HG03135 (cell line): ENCODE measurements around the gene RNASE3.
A peak's percentile ranks its signal among the peaks of the same experiment; 100 is the strongest.
"Not testable (repeated sequence)": the region's sequence is repeated elsewhere in the genome, so short reads cannot be mapped to it uniquely, and the experiment has no call there.

Source experiments
- ATAC-seq: cut with Tn5 transposase; IDR thresholded peaks from one replicate; pipeline ENCODE4 v1.9.1; 2021; ENCODE audit warnings: mild to moderate bottlenecking, moderate library complexity; ENCODE audit not compliant: unreplicated experiment

Gene RNASE3

DNA sequence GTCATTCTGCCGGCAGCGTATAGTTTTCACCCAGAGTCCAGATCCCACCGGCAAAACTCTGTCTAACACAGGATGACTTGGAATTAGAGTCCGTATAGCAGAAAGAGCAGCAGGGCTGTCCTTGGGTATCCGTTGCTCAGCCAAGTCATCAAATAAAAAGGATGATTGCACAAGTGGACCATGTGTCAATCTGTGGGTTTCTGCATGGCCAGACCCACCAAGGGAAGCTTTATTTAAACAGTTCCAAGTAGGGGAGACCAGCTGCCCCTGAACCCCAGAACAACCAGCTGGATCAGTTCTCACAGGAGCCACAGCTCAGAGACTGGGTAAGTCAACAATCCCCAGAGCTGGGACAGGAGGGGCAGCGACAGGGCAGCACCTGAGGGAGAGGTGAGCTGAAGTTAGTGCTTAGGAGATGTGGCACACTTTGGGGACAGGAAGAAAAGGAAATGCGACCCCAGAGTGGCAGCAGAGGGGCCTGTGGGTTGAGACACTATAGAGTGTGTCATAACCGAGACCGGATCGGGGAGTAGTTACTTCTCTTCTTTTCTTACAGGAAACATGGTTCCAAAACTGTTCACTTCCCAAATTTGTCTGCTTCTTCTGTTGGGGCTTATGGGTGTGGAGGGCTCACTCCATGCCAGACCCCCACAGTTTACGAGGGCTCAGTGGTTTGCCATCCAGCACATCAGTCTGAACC is at the start of gene RNASE3:
RNASE3 (plus strand) TSS at position 260 of the 700 bp plus-strand sequence; CDS start at position 562, 302 bp downstream.
- not testable (repeated sequence) for ATAC-seq

DNA sequence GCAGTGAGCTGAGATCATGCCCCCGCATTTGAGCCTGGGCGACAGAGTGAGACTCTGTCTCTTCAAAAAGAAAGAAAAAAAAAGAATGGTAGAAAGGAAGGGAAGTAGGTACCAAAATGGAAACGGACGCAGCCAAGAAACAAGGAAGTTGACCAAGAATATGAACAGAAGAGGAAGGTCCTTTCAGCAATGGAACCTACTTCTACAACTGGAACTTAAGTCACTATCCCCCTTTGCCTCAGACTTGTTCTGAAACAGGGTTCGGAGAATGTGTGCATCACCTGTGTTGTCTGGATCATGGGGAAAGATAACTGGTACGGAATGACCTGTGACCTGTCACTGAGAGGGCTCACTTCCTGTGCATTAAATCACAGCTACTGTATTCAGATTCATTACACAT is 44.6 kb upstream of the RNASE3 start:
- ATAC-seq, result no peak

DNA sequence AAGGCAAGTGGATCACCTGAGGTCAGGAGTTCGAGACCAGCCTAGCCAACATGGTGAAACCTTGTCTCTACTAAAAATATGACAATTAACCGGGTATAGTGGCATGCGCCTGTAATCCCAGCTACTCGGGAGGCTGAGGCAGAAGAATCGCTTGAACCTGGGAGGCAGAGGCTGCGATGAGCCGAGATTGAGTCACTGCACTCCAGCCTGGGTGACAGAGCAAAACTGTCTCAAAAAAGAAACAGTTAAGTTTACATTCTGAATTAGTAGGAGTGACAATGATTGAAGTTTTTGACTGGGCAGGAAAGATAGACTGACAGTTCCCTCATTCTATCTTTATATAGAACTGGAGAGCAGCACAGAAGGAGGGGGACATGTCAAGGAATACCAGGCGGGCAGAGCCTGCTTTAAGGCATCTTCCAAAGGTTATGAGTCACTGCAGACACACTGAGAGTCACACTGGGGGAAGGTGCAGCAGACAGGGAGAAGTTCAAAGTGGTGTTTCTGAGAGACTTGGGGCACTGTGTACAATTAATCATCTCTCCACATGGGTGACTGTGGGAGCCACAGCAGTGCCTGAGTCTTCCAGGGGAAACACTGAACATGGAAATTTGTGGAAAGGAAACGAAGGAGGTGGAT is 42.8 kb upstream of the RNASE3 start:
- no peak for ATAC-seq

DNA sequence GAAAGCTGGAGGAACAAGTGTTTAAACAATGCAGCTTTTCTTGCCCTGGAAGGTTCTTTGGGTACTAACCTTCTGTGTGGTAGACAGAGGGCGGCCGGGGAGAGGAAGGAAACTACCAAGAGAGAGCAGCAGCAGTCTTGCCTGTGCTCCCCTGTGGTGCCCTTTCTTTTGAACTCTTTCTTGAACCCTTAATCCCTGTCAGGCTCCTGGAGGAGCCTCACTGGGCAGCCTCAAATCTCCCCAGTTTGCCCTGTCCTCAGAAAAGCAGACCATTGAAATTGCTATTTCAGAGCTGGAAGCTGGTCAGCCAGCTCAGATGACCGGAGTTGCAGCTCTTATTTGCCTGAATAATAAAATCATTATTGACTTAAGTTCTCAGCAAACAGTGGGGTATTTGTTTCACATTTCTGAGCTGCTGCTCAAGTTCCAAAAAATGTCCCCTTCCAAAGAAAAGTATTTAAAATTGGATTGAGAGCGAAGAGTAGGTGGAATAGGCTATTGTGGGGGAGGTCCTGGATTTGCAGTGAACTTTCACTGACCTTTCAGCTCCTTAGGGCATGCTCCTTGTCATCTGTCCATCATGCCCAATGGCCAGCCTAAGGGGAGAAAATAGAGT is 42.1 kb upstream of the RNASE3 start:
- no peak for ATAC-seq

DNA sequence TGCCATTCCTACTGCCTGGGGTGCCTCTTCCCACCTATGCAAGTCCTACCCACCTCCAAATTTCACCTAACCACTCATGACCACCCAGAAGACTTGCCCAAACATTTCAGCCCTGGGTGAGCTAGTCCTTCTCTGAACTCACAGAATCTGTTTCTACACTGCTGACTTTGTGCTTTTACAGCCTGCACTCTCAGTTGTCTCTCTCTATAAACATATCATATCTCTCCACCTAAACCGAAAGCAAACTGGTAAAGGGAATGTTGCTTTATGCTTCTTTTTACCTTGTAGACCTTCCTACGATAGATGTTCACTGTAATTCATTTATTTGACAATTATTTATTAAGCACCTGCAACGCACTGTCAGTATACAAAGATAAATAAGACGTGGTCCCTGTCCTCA is 38.1 kb upstream of the RNASE3 start:
- no peak for ATAC-seq

DNA sequence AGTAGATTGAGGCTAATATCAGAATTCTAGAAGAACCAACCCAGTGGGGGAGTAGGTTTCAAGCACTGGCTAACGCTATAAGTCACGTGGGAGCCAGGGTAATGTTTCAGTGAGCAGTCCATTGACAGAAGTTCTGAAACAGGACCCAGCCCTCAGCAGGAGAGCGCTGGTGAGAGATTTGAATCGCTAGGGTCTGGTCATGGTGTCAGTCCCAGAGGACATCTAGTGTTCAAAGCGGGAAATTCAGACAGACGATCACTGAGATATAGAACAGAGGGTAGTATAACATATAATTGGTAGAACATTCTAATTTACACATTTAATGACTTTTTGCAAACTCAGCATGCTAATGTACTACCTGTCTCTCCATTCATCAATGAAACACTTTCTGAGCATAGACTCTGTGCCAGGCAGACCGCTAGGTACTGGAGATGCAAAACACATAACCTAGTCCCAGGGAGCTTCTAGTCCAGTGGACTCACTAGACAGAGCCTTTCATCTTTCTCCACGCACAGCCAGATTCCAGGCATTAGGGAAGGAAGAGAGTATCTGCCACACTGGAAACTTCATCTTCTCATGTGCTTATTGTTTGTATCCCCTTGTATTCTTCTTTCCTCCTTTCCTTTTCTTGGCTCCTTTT is 35.4 kb upstream of the RNASE3 start:
- ATAC-seq, result peak; percentile 89

DNA sequence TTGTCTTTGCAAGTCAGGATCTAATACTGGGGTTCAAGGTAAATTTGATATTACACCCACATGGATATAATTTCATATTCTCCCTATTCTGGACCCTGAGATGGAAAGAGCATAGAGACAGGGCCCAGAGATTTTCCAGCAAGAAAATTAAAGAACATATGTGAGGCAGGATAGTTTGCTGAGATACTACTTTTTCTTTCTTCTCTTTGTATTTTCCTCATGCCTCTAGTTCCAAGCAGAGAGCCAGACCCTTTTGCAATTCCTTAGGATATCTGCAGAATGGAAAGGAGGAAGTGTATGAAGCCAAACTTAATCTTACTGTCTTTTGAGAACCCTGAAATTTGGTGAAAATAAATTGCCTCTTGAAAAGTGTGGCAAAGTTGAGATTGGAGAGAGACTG is 34.0 kb upstream of the RNASE3 start:
- ATAC-seq, result no peak

DNA sequence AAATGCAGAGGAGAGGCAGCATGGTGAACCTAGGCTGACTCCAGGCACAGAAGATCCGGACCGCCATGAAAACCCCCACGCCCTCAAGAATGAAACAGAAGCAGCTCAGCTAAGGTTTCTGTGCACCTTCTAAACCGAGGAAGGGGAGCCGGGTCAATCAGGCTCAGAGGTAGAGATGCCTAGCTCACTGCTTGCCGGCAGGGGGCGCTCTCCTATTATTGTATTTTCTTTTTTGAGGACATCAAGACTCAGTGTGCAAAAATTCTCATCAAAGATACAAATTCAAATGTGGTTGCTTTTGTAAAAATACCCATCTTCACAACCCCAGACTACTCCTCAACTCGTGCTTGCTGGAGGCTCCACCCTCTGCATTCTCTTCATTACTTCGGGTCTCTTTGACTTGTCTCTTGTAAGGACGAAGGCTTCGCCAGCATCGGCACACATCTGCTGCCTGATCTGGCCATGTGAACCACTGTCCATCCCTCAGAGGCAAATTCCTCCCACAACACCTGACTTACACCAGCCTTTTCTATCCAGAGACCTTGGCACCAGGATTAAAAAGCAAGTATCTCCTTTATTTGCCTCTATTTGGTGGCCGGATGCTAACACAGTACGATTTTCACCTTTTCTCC is 33.4 kb upstream of the RNASE3 start:
- ATAC-seq, result no peak

DNA sequence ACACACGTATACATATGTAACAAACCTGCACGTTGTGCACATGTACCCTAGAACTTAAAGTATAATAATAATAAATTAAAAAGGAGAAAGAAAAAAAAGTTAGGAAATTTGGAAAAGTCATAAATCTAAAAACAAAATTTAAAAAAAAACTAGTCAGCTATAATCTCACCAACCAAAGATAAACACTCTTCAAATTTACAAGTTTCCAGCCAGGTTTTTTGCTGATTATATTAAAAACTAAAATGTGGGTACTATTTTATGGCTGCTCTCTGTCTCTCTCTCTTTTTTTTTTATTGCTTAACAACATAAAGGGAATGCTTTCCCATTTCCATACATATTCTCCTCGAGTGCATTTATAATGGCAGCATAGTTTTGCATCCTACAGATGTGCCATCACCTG is 25.0 kb upstream of the RNASE3 start:
- no peak for ATAC-seq

DNA sequence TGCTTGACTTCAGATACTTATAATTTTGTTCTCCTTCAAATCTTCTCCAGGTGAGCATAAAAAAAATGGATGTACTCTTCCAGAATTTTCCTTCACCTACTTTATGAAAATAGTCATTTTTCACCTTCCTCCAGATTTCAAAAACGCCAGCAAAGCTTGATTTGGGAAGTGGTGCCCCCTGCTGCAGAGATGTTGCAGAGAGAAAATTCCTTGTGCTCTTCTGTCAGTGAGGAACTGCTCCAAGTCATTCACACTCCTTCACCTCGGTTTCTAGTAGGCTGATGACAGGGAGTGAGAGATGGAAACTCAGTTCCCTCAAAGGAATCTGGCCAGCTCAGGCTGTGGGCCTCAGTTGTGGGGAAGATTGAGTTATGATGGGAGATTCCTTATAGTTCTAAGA is 24.2 kb upstream of the RNASE3 start:
- no peak for ATAC-seq

DNA sequence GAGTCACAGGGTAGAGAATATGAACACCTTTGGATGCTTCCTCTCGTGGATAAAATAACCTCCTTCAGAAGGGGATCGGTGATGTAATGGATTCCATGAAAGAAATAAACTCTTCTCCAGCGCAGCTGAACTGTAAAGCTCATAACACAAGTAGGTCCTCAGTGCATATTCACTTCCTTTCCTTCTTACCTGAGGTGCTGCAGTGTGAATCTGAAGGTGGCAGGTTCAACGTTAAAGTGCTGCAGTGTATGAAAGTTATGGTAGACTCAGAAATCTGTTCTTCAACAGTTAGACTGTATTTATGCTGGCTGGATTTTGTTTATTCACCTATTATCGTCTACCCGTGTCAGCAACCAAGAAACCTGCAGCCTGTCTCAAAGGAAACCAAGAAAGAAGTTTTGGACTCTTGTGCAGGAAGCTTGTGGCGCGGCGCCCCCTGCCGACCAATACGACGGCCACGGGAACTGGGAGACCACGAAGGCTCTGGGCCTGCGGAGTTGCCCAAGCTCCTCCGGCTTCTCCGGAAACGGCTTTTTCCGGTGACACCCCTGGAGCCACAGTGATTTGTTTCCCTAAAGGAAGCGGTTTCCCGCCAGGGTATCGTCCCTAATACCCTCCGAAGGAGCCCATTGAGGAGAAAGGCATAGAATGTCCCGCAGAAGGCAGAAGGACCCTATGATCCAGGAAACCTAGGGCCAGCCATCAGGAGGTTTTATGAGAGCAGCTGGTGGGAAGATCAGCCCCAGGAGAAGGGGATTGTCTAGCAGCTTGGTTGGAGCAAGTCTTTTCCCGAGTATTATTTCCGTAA is 17.6 kb upstream of the RNASE3 start:
- no peak for ATAC-seq

DNA sequence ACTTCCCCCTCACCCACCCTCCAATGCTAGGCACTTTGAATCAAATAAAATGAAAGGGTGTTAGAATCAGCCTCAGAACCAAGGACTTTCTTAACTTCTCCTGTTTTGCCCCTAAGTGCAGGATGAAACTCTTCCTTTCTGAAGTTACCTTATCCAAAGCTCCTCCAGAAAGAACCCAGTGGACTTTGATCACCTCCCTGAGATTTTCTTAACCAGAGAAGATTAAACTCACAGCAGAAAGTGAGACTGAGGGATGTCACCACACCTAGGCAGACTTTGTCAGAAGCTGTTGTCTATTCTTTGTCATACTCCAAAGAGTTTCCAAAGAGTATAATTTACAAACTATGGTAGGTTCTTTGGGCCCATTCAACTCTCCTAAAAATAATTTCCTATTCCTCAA is 14.2 kb upstream of the RNASE3 start:
- no peak for ATAC-seq

DNA sequence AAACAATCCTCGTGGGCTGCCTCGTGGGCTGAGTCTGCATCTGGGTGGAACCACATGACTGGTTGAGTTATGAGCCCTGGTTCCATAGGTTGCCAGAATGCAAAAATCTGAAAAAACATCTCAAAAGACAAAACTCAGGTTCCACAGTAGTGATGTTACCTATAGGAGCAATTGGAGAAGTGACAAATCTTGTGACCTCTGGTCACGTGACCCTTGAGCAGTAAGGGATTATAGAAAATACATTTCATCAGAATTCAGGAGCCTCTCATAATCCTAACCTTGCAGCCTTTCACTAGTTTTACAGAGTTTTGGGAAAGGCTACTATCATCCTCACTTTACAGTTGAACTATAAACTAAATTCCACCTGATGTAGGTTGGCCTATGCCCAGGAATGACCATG is 12.5 kb upstream of the RNASE3 start:
- ATAC-seq, result no peak

DNA sequence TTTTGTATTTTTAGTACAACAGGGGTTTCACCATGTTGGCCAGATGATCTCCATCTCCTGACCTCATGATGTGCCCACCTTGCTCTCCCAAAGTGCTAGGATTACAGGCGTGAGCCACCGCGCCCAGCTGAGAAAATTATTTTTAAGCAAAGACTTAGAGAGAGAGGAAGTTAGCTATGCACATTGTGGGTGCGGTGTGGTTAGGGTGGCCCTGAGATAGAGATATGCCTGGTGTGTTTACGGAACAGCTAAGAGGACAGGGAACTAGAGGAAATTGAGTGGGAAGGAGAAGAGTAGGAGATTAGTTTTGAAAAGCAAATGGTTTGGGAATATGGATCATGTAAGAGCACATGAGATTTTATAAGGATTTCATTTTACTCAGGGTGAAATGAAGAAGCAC is 10.0 kb upstream of the RNASE3 start:
- ATAC-seq, result not testable (repeated sequence)

DNA sequence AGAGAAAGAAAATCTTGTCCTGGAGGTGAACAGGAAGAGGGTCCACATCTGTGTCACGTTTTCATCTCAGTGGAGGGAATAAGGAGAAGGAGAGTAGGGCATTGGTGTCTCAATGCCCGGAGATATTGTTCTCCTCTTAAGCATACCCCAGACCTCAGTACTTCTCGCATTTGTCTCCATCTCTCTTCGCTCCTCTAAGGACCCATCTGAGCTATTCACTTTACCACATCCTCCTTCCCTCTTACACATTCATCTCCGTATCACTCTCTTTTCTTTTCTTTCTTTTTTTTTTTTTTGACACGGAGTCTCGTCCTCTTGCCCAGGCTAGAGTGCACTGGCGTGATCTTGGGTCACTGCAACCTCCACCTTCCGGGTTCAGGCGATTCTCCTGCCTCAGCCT is 8.4 kb upstream of the RNASE3 start:
- not testable (repeated sequence) for ATAC-seq

DNA sequence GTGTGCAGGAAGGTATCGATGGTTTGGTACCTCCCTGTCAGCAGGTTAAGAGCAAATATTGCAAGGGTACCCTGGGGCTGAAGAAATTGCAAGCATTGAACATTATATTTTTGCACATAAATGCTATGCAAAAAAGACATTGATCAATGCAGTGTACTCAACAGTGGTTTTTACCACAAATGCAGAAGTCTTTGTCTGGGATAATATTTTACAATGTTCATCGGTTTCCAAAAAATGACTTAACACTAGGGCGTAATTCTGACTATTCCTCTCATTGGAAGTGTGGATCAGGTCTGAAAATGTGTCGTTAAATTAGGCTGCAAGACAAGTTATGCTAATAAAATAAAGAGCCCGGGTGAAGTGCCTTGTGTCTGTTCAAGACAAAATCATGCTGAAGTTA is 2.8 kb upstream of the RNASE3 start:
- not testable (repeated sequence) for ATAC-seq

DNA sequence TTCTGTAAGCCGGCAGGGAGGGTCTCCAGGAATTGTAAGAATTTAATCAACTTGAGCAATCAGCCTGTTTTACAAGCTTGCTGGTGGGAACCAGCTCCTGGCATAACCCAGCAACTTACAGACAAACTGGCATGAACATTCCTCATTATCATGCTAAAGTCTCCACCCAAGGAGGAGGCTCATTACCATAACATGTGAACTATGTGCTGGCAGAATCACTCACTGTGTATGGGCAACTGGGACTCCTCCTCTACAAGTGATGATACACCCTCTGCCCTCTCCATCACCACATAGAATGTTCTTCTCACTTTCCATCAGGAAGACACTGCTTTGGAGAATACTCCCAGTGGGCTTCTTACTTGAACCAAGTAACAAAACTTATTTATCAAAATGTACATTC is 4.1 kb downstream of the RNASE3 start:
- ATAC-seq, result not testable (repeated sequence)

DNA sequence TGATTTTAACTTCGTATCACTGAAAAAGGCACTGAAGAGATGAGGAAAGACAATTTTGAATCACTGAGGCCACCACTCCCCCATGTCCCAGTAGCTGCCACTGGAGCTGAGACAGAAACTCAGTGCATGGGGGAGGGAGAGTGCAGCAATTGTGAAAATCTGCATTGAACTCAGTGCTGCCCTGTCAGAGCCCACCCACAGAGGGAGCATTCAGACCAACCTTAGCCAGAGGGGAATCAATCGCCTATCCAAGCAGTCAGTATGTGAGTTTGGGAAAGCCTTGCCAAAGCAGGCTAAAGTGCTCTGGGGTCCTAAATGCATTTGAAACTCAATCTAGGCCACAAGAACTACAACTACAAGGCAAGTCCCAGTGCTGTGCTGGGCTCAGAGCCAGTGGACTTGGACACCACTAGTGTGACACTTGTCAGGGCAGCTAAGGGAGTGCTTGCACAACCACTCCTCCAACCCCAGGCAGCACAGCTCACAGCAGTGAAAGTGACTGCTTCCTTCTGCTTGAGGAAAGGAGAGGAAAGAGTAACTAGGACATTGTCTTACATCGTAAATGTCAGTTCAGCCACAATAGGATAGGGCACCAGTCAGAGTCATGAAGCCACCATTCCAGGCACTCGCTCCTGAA is 13.3 kb downstream of the RNASE3 start:
- ATAC-seq, result no peak

DNA sequence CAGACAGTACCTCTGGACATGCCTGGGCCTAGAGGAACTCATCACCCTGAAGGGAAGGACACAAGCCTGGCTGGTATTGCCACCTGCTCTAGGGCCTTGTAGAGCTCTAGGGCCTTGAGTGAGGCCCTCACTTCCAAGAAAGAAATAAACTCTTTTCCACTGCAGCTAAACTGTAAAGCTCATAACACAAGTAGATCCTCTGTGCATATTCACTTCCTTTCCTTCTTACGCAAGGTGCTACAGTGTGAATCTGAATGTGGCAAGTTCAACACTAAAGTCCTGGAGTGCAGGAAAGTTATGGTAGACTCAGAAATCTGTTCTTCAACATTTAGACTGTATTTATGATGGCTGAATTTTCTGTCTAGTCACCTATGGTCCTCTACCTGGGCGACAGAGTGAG is 14.5 kb downstream of the RNASE3 start:
- ATAC-seq, result no peak

DNA sequence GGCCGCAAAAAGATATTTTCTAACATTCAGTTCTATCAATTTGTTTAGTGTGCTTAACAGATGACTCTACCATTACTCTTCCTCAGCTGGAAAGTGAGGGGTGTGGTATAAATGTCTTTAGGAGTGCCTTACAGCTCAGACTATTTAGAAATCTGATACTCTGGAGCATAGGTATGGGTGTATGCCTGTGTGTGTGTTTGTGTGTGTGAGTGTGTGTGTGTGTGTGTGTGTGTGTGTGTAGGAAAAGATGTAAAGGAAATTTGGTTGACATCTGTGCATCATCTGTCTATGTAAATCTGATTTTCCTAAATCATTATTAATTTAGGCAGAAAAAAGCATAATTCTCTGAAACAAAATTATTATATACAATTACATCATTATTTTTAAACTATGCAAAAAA is 16.0 kb downstream of the RNASE3 start:
- no peak for ATAC-seq
